IMR-90 (cell line): ENCODE measurements around the gene ERN1. TPM values are rescaled to one million over a fixed set of nuclear protein-coding genes. Genes with fewer than 3 reads are reported as not detected.
A peak's percentile ranks its signal among the peaks of the same experiment; 100 is the strongest.

Experiments used
- ATAC-seq: fragments of 200-7000 bp; cut with Tn5 transposase; 2 replicates; pipeline ENCODE4 v1.9.1; 2020; ENCODE audit warnings: low read depth, mild to moderate bottlenecking, moderate library complexity
- BruUV-seq: library from RNA; stranded (reverse); fragments of 400-500 nt; replicated peaks from 2 replicates; lab custom pipeline; 2021; lab: Mats Ljungman, UMichigan
- CTCF ChIA-PET: fragments of 300-600 bp; formaldehyde crosslinking; extraction: SDS; loops from one replicate; lab custom pipeline; 2021; ENCODE audit warnings: antibody characterized with exemption; lab: Yijun Ruan, JAX
- POLR2A ChIA-PET: fragments of 300-600 bp; sonication (Branson Sonifier 250); formaldehyde crosslinking; loops from one replicate; lab custom pipeline; 2022; ENCODE audit warnings: antibody characterized with exemption; ENCODE audit not compliant: unreplicated experiment; lab: Charles Lee
- DNase-seq: peaks from one replicate; pipeline ENCODE4 v3.0.0; 2013
- H2AFZ ChIP-seq: replicated peaks from 2 replicates; pipeline ENCODE3; 2013; ENCODE audit warnings: low read length, mild to moderate bottlenecking; ENCODE audit not compliant: poor library complexity
- H2AK5ac ChIP-seq: 2 replicates; pipeline ENCODE4 v1.6.1; 2013; ENCODE audit warnings: low read depth, low read length, inconsistent platforms
- H2AK9ac ChIP-seq: replicated peaks from 2 replicates; pipeline ENCODE3; 2013; ENCODE audit warnings: mild to moderate bottlenecking, low read depth, low read length, moderate library complexity; ENCODE audit not compliant: poor library complexity
- H2BK120ac ChIP-seq: 2 replicates; pipeline ENCODE4 v1.6.1; 2013; ENCODE audit warnings: low read depth, low read length, inconsistent platforms
- H2BK15ac ChIP-seq: 3 replicates; pipeline ENCODE4 v1.6.1; 2013; ENCODE audit warnings: low read depth, low read length, inconsistent platforms
- H2BK20ac ChIP-seq: 2 replicates; pipeline ENCODE4 v1.6.1; 2013; ENCODE audit warnings: low read depth, mild to moderate bottlenecking, inconsistent platforms, low read length, moderate library complexity
- H2BK5ac ChIP-seq: 2 replicates; pipeline ENCODE4 v1.6.1; 2013; ENCODE audit warnings: mild to moderate bottlenecking, low read depth, low read length, inconsistent platforms; ENCODE audit not compliant: poor library complexity, severe bottlenecking
- H3K14ac ChIP-seq: replicated peaks from 2 replicates; pipeline ENCODE4 v1.6.1; 2013; ENCODE audit warnings: low read depth, low read length, inconsistent platforms
- H3K18ac ChIP-seq: 2 replicates; pipeline ENCODE4 v1.6.1; 2013; ENCODE audit warnings: low read depth, low read length, control low read depth
- H3K23ac ChIP-seq: 2 replicates; pipeline ENCODE4 v1.6.1; 2013; ENCODE audit warnings: low read depth, low read length, inconsistent platforms
- H3K27ac ChIP-seq: 2 replicates; pipeline ENCODE4 v1.5.1; 2013; ENCODE audit warnings: mild to moderate bottlenecking, control low read depth, low read length; ENCODE audit not compliant: insufficient read depth
- H3K27me3 ChIP-seq: 2 replicates; pipeline ENCODE4 v1.6.1; 2013; ENCODE audit warnings: low read length; ENCODE audit not compliant: control insufficient read depth, insufficient read depth
- H3K36me3 ChIP-seq: 2 replicates; pipeline ENCODE4 v1.6.1; 2013; ENCODE audit warnings: low read length, mixed read lengths; ENCODE audit not compliant: control insufficient read depth, insufficient read depth
- H3K4ac ChIP-seq: 2 replicates; pipeline ENCODE4 v1.6.1; 2013; ENCODE audit warnings: low read depth, low read length, inconsistent platforms
- H3K4me1 ChIP-seq: 2 replicates; pipeline ENCODE4 v1.6.1; 2013; ENCODE audit warnings: low read length, mixed read lengths; ENCODE audit not compliant: control insufficient read depth, insufficient read depth
- H3K4me2 ChIP-seq: 2 replicates; pipeline ENCODE4 v1.6.1; 2013; ENCODE audit warnings: low read depth, mild to moderate bottlenecking, control low read depth, low read length, moderate library complexity
- H3K4me3 ChIP-seq: 2 replicates; pipeline ENCODE4 v1.5.1; 2013; ENCODE audit warnings: low read depth, mild to moderate bottlenecking, control low read depth, low read length, moderate library complexity; ENCODE audit not compliant: insufficient read depth
- H3K56ac ChIP-seq: 2 replicates; pipeline ENCODE4 v1.6.1; 2013; ENCODE audit warnings: low read length, inconsistent platforms; ENCODE audit not compliant: insufficient read depth; ENCODE audit errors: extremely low read depth
- H3K79me1 ChIP-seq, 2 experiments: 2 replicates each; pipeline ENCODE4 v1.6.1; 2013; ENCODE audit warnings: low read length in 2 of 2, inconsistent platforms in 1 of 2, low read depth in 1 of 2
- H3K9ac ChIP-seq: 2 replicates; pipeline ENCODE4 v1.6.1; 2013; ENCODE audit warnings: low read depth, low read length, control low read depth
- H3K9me1 ChIP-seq: 2 replicates; pipeline ENCODE4 v1.6.1; 2013; ENCODE audit warnings: low read length, inconsistent platforms; ENCODE audit not compliant: insufficient read depth
- H3K9me3 ChIP-seq: 2 replicates; pipeline ENCODE4 v1.6.1; 2013; ENCODE audit warnings: low read length; ENCODE audit not compliant: control insufficient read depth, insufficient read depth
- H4K20me1 ChIP-seq: 2 replicates; pipeline ENCODE4 v1.6.1; 2013; ENCODE audit warnings: low read length, inconsistent platforms; ENCODE audit not compliant: insufficient read depth
- H4K5ac ChIP-seq: 2 replicates; pipeline ENCODE4 v1.6.1; 2013; ENCODE audit warnings: mild to moderate bottlenecking, low read depth, low read length, control low read depth
- H4K8ac ChIP-seq, 2 experiments: 2 replicates each; pipeline ENCODE4 v1.6.1; 2013; ENCODE audit warnings: low read depth in 2 of 2, low read length in 2 of 2, control low read depth in 1 of 2, inconsistent platforms in 1 of 2
- H4K91ac ChIP-seq: 2 replicates; pipeline ENCODE4 v1.6.1; 2013; ENCODE audit warnings: low read depth, low read length, inconsistent platforms; ENCODE audit not compliant: insufficient read depth
- CEBPB ChIP-seq: IDR thresholded peaks from 2 replicates; pipeline ENCODE4 v1.6.1; 2012; ENCODE audit warnings: low read depth, low read length, improper control_type of control experiment
- MAZ ChIP-seq: IDR thresholded peaks from 2 replicates; pipeline ENCODE4 v1.6.1; 2012; ENCODE audit warnings: low read depth, mild to moderate bottlenecking, low read length, improper control_type of control experiment, moderate library complexity, borderline replicate concordance
- WGBS, 2 experiments: methylation state at CpG; one replicate each; pipeline versions ENCODE4 v1.1.5 to v1.1.7; 2013; ENCODE audit warnings: missing lambda C conversion rate in 2 of 2; ENCODE audit not compliant: insufficient read length in 1 of 2; ENCODE audit errors: extremely low coverage in 2 of 2; 5-methylcytosine and 5-hydroxymethylcytosine counted together
- dilution Hi-C: fragments of 300-500 bp; cut with HindIII; formaldehyde crosslinking; loops from one replicate; pipeline ENCODE4 v1.14.3; 2018; ENCODE audit warnings: low sequenced_read_pairs; ENCODE audit not compliant: unreplicated experiment
- in situ Hi-C: fragments of 300-500 bp; cut with MboI; formaldehyde crosslinking; loops from 3 replicates; pipeline ENCODE4 v1.14.3; 2019; ENCODE audit warnings: low sequenced_read_pairs, inconsistent platforms, mixed read lengths
- intact Hi-C: fragments of 100-400 bp; cut with micrococcal nuclease; formaldehyde crosslinking; loops from 2 replicates; pipeline ENCODE4 v1.10.0; 2022
- polyA plus RNA-seq, 3 experiments: library from polyadenylated mRNA; depleted of rRNA; stranded (reverse); fragments of >200 nt; gene quantifications; 2 replicates each; pipeline ENCODE4 v1.2.3, GENCODE V29; 2012; ENCODE audit warnings: low replicate concordance in 1 of 3
- total RNA-seq: library from RNA; depleted of rRNA; stranded (reverse); fragments of >200 nt; gene quantifications from 2 replicates; pipeline ENCODE4 v1.2.3, GENCODE V29; 2012
- TF ChIP-seq, protein P1 (sequence below): fragments of 150-350 bp; IDR thresholded peaks from 2 replicates; pipeline ENCODE4 v1.6.1; 2017; ENCODE audit warnings: mild to moderate bottlenecking, antibody characterized with exemption, low read length, low read depth

Gene ERN1
- total and polyA plus RNA-seq, 2 of the 4 experiments (the other 2 are of a cell fraction) = 2.7 to 4.1 TPM

DNA sequence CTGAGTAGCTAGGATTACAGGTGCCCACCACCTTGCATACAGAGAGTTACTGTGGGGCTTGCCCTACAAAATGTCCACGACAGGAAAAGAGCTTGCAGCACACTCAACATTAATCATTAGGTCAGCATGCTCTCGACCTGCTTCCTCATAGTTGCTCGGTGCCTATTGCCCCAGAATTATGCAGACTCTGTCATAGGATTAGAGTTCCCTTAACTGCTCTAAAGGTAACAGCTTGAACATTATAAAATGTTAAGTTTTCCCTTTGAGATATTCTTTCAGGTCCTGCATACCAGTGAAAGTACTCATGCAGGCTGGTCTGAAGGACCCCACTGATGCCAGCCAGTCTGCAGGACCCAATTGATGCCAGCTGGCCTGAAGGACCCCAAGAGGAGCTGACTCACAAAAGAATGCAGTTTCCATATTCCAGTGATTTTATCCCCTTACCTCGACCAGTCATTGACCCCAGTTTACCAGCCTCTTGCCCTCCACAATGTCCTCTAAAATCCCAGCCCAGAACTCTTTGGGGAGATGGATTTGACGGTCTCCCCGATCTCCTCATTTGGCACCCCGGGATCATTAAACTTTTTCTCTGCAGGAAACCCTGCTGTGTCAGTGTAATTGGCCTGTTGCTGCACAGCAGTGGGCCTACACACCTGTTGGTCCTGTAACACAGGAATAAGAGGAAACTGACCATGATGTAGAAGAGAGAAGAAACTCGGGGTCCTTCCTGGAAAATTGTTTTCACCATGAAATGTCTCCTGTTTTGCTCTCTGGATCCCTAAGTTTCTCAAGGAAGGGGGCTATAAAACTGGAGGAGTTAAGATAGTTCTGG lies 120.2 kb downstream of the ERN1 start:
- ChIA-PET CTCF (no interaction called here), POLR2A (no interaction called here)
- Histone ChIP-seq H3K4me3 (no peak overlapping the region), H3K18ac (no peak overlapping the region), H3K14ac (no peak overlapping the region), H2BK15ac (no peak overlapping the region), H2AK9ac (no peak overlapping the region), H4K91ac (no peak overlapping the region), H3K56ac (no peak overlapping the region), H2AK5ac (no peak overlapping the region), H3K9ac (no peak overlapping the region), H3K27me3 (peaks cover 1% of the 10 kb centered on the region), H3K36me3 (no peaks in the 10 kb centered on the region), H3K23ac (no peak overlapping the region), H3K4ac (no peak overlapping the region), H3K4me2 (no peak overlapping the region), H2BK20ac (no peak overlapping the region), H3K9me1 (peaks cover 4% of the 10 kb centered on the region; the same call in 1 of the 2 replicates), H2AFZ (no peak overlapping the region), H3K9me3 (no peaks in the 10 kb centered on the region), H2BK5ac (no peak overlapping the region), H2BK120ac (no peak overlapping the region), H3K79me1 (no peaks in the 10 kb centered on the region), H3K27ac (no peak overlapping the region), H3K4me1 (no peaks in the 10 kb centered on the region; the same call in 1 of the 2 replicates), H4K8ac (no peak overlapping the region), H4K20me1 (no peaks in the 10 kb centered on the region), H4K5ac (no peak overlapping the region)
- in situ Hi-C loops (no loop called here), intact Hi-C loops (no loop called here), dilution Hi-C loops (no loop called here)
- ATAC-seq (peak; percentile 49), DNase-seq (peak; percentile 34)
- WGBS, 2 experiments = no CpG with 5 or more reads among the region's 8 CpGs
- TF ChIP-seq MAZ = no peak
- TF ChIP-seq, protein P1, sequence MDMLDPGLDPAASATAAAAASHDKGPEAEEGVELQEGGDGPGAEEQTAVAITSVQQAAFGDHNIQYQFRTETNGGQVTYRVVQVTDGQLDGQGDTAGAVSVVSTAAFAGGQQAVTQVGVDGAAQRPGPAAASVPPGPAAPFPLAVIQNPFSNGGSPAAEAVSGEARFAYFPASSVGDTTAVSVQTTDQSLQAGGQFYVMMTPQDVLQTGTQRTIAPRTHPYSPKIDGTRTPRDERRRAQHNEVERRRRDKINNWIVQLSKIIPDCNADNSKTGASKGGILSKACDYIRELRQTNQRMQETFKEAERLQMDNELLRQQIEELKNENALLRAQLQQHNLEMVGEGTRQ = no peak
- 0 out of 2 replicates have a peak, but pooled peaks have one; percentile 29 for TF ChIP-seq CEBPB
- BruUV-seq = no TSS peak
